Panc1 (cell line): ENCODE results near the gene DNMT3A.

Source experiments
- POLR2AphosphoS5 ChIP-seq: IDR thresholded peaks from 2 replicates; pipeline ENCODE4 v1.6.1; 2012; ENCODE audit warnings: mild to moderate bottlenecking, low read depth, low read length, moderate library complexity
- TF ChIP-seq, protein P1 (sequence below): fragments of 450-650 bp; IDR thresholded peaks from 2 replicates; pipeline ENCODE4 v1.5.1; 2017; ENCODE audit warnings: mild to moderate bottlenecking

DNA sequence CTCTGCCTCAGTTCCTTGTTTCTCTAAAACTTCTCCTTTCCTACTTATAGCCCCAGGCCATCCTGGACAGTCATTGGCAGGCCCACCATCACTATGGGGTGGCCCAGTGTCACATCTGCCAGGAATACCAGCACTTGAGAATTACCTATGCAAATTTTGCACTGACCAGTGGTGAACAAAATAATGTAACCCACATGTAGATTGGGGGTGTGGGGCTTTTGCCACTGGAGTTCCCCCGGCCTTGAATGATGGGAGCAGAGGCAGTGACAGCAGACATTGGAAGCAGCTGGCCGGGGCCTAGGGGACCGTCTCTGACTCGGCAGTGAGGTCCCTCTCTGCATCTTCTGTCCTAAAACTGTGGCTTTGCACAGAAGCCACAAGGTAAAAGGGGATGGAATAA, 24.9 kb upstream of the DNMT3A start:
- TF ChIP-seq, protein P1, sequence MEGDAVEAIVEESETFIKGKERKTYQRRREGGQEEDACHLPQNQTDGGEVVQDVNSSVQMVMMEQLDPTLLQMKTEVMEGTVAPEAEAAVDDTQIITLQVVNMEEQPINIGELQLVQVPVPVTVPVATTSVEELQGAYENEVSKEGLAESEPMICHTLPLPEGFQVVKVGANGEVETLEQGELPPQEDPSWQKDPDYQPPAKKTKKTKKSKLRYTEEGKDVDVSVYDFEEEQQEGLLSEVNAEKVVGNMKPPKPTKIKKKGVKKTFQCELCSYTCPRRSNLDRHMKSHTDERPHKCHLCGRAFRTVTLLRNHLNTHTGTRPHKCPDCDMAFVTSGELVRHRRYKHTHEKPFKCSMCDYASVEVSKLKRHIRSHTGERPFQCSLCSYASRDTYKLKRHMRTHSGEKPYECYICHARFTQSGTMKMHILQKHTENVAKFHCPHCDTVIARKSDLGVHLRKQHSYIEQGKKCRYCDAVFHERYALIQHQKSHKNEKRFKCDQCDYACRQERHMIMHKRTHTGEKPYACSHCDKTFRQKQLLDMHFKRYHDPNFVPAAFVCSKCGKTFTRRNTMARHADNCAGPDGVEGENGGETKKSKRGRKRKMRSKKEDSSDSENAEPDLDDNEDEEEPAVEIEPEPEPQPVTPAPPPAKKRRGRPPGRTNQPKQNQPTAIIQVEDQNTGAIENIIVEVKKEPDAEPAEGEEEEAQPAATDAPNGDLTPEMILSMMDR, result no peak
- no peak for TF ChIP-seq POLR2AphosphoS5
